NOMO-1 treated with DMSO at 0.1 percent for 48 hours (cell line): Measurements from ENCODE around the gene FAM72A.
"Not testable (repeated sequence)": the region's sequence is repeated elsewhere in the genome, so short reads cannot be mapped to it uniquely, and the experiment has no call there.

Source experiments
- DNase-seq: peaks from one replicate; lab custom pipeline; 2025; ENCODE audit not compliant: unreplicated experiment; lab: John Stamatoyannopoulos, UW

The FAM72A gene

GRCh38 chr1:206215600-206216392, 13.2 kb upstream of the FAM72A start:
- DNase-seq: not testable (repeated sequence)

GRCh38 chr1:206210802-206211201, 8.2 kb upstream of the FAM72A start:
- not testable (repeated sequence) for DNase-seq

- not testable (repeated sequence) for DNase-seq
Observed at GRCh38 chr1:206205569-206205968, 2.9 kb upstream of the FAM72A start.

GRCh38 chr1:206204871-206205270, 2.2 kb upstream of the FAM72A start:
- not testable (repeated sequence) for DNase-seq

GRCh38 chr1:206204159-206204511, 1.5 kb upstream of the FAM72A start:
- DNase-seq: not testable (repeated sequence)

- DNase-seq: not testable (repeated sequence)
Observed at GRCh38 chr1:206203364-206204158, 922 bp upstream of the FAM72A start, which contains the start of gene SRGAP2. TSS of gene SRGAP2 (plus strand) at chr1:206203541. CDS start at chr1:206205971, 2,430 bp downstream.

- not testable (repeated sequence) for DNase-seq
Observed at GRCh38 chr1:206196748-206197424, 5.8 kb downstream of the FAM72A start.

- not testable (repeated sequence) for DNase-seq
Observed at GRCh38 chr1:206195182-206195581, 7.5 kb downstream of the FAM72A start.

GRCh38 chr1:206186826-206187225, 15.8 kb downstream of the FAM72A start:
- not testable (repeated sequence) for DNase-seq

- DNase-seq: not testable (repeated sequence)
Observed at GRCh38 chr1:206185778-206186177, 16.9 kb downstream of the FAM72A start.

GRCh38 chr1:206183788-206184187, 18.9 kb downstream of the FAM72A start:
- not testable (repeated sequence) for DNase-seq

GRCh38 chr1:206182368-206183317, 20.0 kb downstream of the FAM72A start:
- not testable (repeated sequence) for DNase-seq

GRCh38 chr1:206179666-206180065, 23.0 kb downstream of the FAM72A start:
- not testable (repeated sequence) for DNase-seq

- DNase-seq: peak; percentile 71
Observed at GRCh38 chr1:206178061-206178989, 24.3 kb downstream of the FAM72A start.

- DNase-seq: not testable (repeated sequence)
Observed at GRCh38 chr1:206176114-206176502, 26.5 kb downstream of the FAM72A start.

- peak; percentile 43 for DNase-seq
Observed at GRCh38 chr1:206175459-206176113, 27.1 kb downstream of the FAM72A start.

- DNase-seq: not testable (repeated sequence)
Observed at GRCh38 chr1:206174182-206174868, 28.3 kb downstream of the FAM72A start.
